Smooth muscle cell (in vitro differentiated cells): ENCODE data around the gene MRPL3. TPM values are rescaled to one million over a fixed set of nuclear protein-coding genes. Genes with fewer than 3 reads are reported as not detected.

Source experiments
- DNase-seq: peaks from one replicate; lab custom pipeline; 2025; ENCODE audit not compliant: unreplicated experiment; lab: John Stamatoyannopoulos, UW
- H2AFZ ChIP-seq: fragments of 200-600 bp; sonication (generic); 2 replicates; pipeline ENCODE4 v1.6.0; 2016; ENCODE audit warnings: antibody characterized with exemption, low read depth, mild to moderate bottlenecking
- H3F3A ChIP-seq: fragments of 200-600 bp; sonication (generic); 2 replicates; pipeline ENCODE4 v1.6.0; 2017; ENCODE audit warnings: antibody characterized with exemption, low read depth
- H3K27ac ChIP-seq: fragments of 200-600 bp; sonication (generic); 2 replicates; pipeline ENCODE4 v1.5.1; 2016; ENCODE audit warnings: low read depth, mild to moderate bottlenecking
- H3K27me3 ChIP-seq: fragments of 200-600 bp; sonication (generic); 2 replicates; pipeline ENCODE4 v1.6.1; 2016; ENCODE audit warnings: low read depth, mild to moderate bottlenecking
- H3K36me3 ChIP-seq: fragments of 200-600 bp; sonication (generic); 2 replicates; pipeline ENCODE4 v1.5.1; 2016; ENCODE audit warnings: low read depth
- H3K4me1 ChIP-seq: fragments of 200-600 bp; sonication (generic); 2 replicates; pipeline ENCODE4 v1.5.1; 2016; ENCODE audit warnings: low read depth
- H3K4me2 ChIP-seq: fragments of 200-600 bp; sonication (generic); 2 replicates; pipeline ENCODE4 v1.6.0; 2016; ENCODE audit warnings: mild to moderate bottlenecking
- H3K4me3 ChIP-seq: fragments of 200-600 bp; sonication (generic); 2 replicates; pipeline ENCODE4 v1.5.1; 2016; ENCODE audit warnings: mild to moderate bottlenecking
- H3K79me2 ChIP-seq: fragments of 200-600 bp; sonication (generic); 2 replicates; pipeline ENCODE4 v1.6.0; 2016; ENCODE audit warnings: low read depth, mild to moderate bottlenecking
- H3K9ac ChIP-seq: fragments of 200-600 bp; sonication (generic); 2 replicates; pipeline ENCODE4 v1.6.0; 2016; ENCODE audit warnings: low read depth
- H3K9me3 ChIP-seq: fragments of 200-600 bp; sonication (generic); replicated peaks from 2 replicates; pipeline ENCODE4 v1.5.1; 2016; ENCODE audit warnings: low read depth
- H4K20me1 ChIP-seq: fragments of 200-600 bp; sonication (generic); 2 replicates; pipeline ENCODE4 v1.6.0; 2016; ENCODE audit warnings: low read depth
- CTCF ChIP-seq: fragments of 200-600 bp; sonication (generic); IDR thresholded peaks from 2 replicates; pipeline ENCODE4 v1.5.1; 2017; ENCODE audit warnings: borderline replicate concordance, mild to moderate bottlenecking, antibody characterized with exemption; ENCODE audit not compliant: insufficient read depth, poor library complexity, severe bottlenecking
- WGBS: methylation state at CpG from one replicate; pipeline ENCODE4 v1.1.7; 2016; ENCODE audit warnings: low lambda C conversion rate; 5-methylcytosine and 5-hydroxymethylcytosine counted together
- polyA plus RNA-seq: library from polyadenylated mRNA; unstranded; fragments of >200 nt; fragmentation: Nextera tagmentation; extraction: Ambion mirVana; gene quantifications from 2 replicates; pipeline ENCODE4 v1.2.1, GENCODE V29; 2016
- total RNA-seq: library from RNA; depleted of rRNA; stranded (reverse); fragments of >200 nt; gene quantifications from 2 replicates; pipeline ENCODE4 v1.2.3, GENCODE V29; 2014

MRPL3 gene
- total and polyA plus RNA-seq, 2 experiments from 2014 or later: 80.5 to 139 TPM

GRCh38 chr3:131538968-131539367 is 36.2 kb upstream of the MRPL3 start:
- Histone ChIP-seq H2AFZ (no peak overlapping the region), H3K27me3 (no peaks in the 10 kb centered on the region), H3K79me2 (no peaks in the 10 kb centered on the region), H3K27ac (no peak overlapping the region), H3K9ac (no peak overlapping the region), H3K4me3 (no peak overlapping the region), H4K20me1 (no peaks in the 10 kb centered on the region), H3K4me2 (no peak overlapping the region), H3F3A (no peaks in the 10 kb centered on the region), H3K4me1 (peaks cover 3% of the 10 kb centered on the region), H3K36me3 (no peaks in the 10 kb centered on the region), H3K9me3 (no peaks in the 10 kb centered on the region)
- DNase-seq: no peak
- TF ChIP-seq CTCF: no peak
- WGBS: 81% methylated on average over 1 of the region's 1 CpG

- Histone ChIP-seq H3K9me3 (no peaks in the 10 kb centered on the region), H3K36me3 (no peaks in the 10 kb centered on the region), H3K79me2 (no peaks in the 10 kb centered on the region), H3K27ac (no peak overlapping the region), H3F3A (no peaks in the 10 kb centered on the region), H3K9ac (no peak overlapping the region), H2AFZ (no peak overlapping the region), H3K4me1 (no peaks in the 10 kb centered on the region), H3K27me3 (no peaks in the 10 kb centered on the region), H4K20me1 (no peaks in the 10 kb centered on the region), H3K4me2 (no peak overlapping the region), H3K4me3 (no peak overlapping the region)
- DNase-seq: no peak
- TF ChIP-seq CTCF: no peak
- 96% methylated on average over 3 of the region's 3 CpGs for WGBS
Measured at GRCh38 chr3:131537531-131537930, 34.8 kb upstream of the MRPL3 start.

GRCh38 chr3:131535596-131535995 is 32.8 kb upstream of the MRPL3 start:
- Histone ChIP-seq H4K20me1 (no peaks in the 10 kb centered on the region), H3K79me2 (no peaks in the 10 kb centered on the region), H3K4me3 (no peak overlapping the region), H3F3A (no peaks in the 10 kb centered on the region), H3K4me1 (no peaks in the 10 kb centered on the region), H3K9ac (no peak overlapping the region), H2AFZ (no peak overlapping the region), H3K9me3 (no peaks in the 10 kb centered on the region), H3K27ac (no peak overlapping the region), H3K4me2 (no peak overlapping the region), H3K27me3 (no peaks in the 10 kb centered on the region), H3K36me3 (no peaks in the 10 kb centered on the region)
- DNase-seq: no peak
- WGBS: 51% methylated on average over 2 of the region's 2 CpGs
- TF ChIP-seq CTCF: no peak

DNA sequence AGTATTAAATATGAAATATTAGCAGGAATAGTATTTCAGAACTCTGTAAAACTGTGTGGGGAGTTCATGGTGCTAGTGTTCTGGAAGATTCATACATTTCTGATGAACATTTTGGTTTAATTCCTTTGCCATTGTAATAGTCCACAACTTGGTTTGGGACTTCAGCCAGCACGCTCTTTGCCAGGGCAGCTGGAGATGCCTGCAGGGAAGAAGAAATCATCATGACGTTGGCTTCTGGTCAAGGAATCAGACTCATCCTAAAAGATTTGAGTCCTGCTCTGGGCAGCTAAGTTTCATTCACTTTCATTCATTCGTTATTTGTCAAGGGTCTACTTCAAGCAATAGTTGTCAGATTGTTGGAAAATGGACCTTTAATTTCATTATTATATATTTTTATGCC is 32.4 kb upstream of the MRPL3 start:
- no peak overlapping the region for H3K9ac ChIP-seq
- peaks cover under 1% of the 10 kb centered on the region for H3K27me3 ChIP-seq
- no peaks in the 10 kb centered on the region for H3K4me1 ChIP-seq
- 88% methylated on average over 3 of the region's 3 CpGs for WGBS
- TF ChIP-seq CTCF: no peak
- no peaks in the 10 kb centered on the region for H3K79me2 ChIP-seq
- H4K20me1 ChIP-seq: no peaks in the 10 kb centered on the region
- H3K9me3 ChIP-seq: no peaks in the 10 kb centered on the region
- H2AFZ ChIP-seq: no peak overlapping the region
- H3K27ac ChIP-seq: no peak overlapping the region
- H3K4me2 ChIP-seq: no peak overlapping the region
- no peak for DNase-seq
- no peaks in the 10 kb centered on the region for H3K36me3 ChIP-seq
- H3K4me3 ChIP-seq: no peak overlapping the region
- H3F3A ChIP-seq: no peaks in the 10 kb centered on the region
